ENCODE data around the gene RBFOX1.

The RBFOX1 gene

GRCh38 chr16:7376227-7376626, 43.6 kb downstream of the RBFOX1 start:
- no peak for DNase-seq

GRCh38 chr16:7377231-7377630, 44.6 kb downstream of the RBFOX1 start:
- no peak for DNase-seq

GRCh38 chr16:7378024-7378695, 45.5 kb downstream of the RBFOX1 start:
- DNase-seq = no peak

GRCh38 chr16:7380441-7380840, 47.8 kb downstream of the RBFOX1 start:
- no peak for DNase-seq

GRCh38 chr16:7380911-7381310, 48.3 kb downstream of the RBFOX1 start:
- DNase-seq = no peak

GRCh38 chr16:7381671-7382070, 49.0 kb downstream of the RBFOX1 start:
- no peak for DNase-seq

GRCh38 chr16:7382521-7382920, 49.9 kb downstream of the RBFOX1 start:
- DNase-seq = peak; percentile 71

- DNase-seq = no peak
Measured at GRCh38 chr16:7390974-7391373, 58.3 kb downstream of the RBFOX1 start.

- no peak for DNase-seq
Measured at GRCh38 chr16:7391694-7392093, 59.0 kb downstream of the RBFOX1 start.

- no peak for DNase-seq
Measured at GRCh38 chr16:7392206-7392605, 59.6 kb downstream of the RBFOX1 start.

- DNase-seq = no peak
Measured at GRCh38 chr16:7393680-7394079, 61.0 kb downstream of the RBFOX1 start.

GRCh38 chr16:7394720-7395336, 62.2 kb downstream of the RBFOX1 start:
- no peak for DNase-seq

GRCh38 chr16:7397901-7398300, 65.3 kb downstream of the RBFOX1 start:
- DNase-seq = no peak

- no peak for DNase-seq
Measured at GRCh38 chr16:7398536-7398935, 65.9 kb downstream of the RBFOX1 start.

- DNase-seq = no peak
Measured at GRCh38 chr16:7399296-7399695, 66.7 kb downstream of the RBFOX1 start.

- no peak for DNase-seq
Measured at GRCh38 chr16:7400117-7400890, 67.7 kb downstream of the RBFOX1 start.

GRCh38 chr16:7404217-7404616, 71.6 kb downstream of the RBFOX1 start:
- no peak for DNase-seq

GRCh38 chr16:7405166-7405565, 72.5 kb downstream of the RBFOX1 start:
- DNase-seq = peak; percentile 76

GRCh38 chr16:7408700-7409365, 76.2 kb downstream of the RBFOX1 start:
- no peak for DNase-seq

GRCh38 chr16:7419441-7419840, 86.8 kb downstream of the RBFOX1 start:
- DNase-seq = no peak

- DNase-seq = no peak
Measured at GRCh38 chr16:7420079-7420478, 87.4 kb downstream of the RBFOX1 start.

GRCh38 chr16:7420843-7421242, 88.2 kb downstream of the RBFOX1 start:
- DNase-seq = no peak

GRCh38 chr16:7421578-7421977, 88.9 kb downstream of the RBFOX1 start:
- no peak for DNase-seq

Measured in NCI-H748 treated with DMSO at 0.1 percent for 48 hours (cell line).